ENCODE measurements around the gene FKTN.

FKTN gene

GRCh38 chr9:105661011-105661410 lies 103.1 kb downstream of the FKTN start:
- no peaks in the 10 kb centered on the region for H3F3A ChIP-seq (ENCODE audit: insufficient read depth, low read length)
- TF ChIP-seq EZH2 (IDR thresholded peaks at IDR 0.05; ENCODE audit: borderline replicate concordance, low read length) (no peak), CTCF (IDR thresholded peaks at IDR 0.05; ENCODE audit: low read length) (no peak)
- H3K79me2 ChIP-seq (ENCODE audit: insufficient read depth, low read length) = no peaks in the 10 kb centered on the region
- H3K4me3 ChIP-seq (ENCODE audit: low read depth, low read length, poor library complexity, severe bottlenecking) = no peak overlapping the region
- H3K9ac ChIP-seq (ENCODE audit: low read length) = no peak overlapping the region
- no peak overlapping the region for H2AFZ ChIP-seq (ENCODE audit: low read length)
- no peaks in the 10 kb centered on the region for H4K20me1 ChIP-seq (ENCODE audit: insufficient read depth, low read length)
- H3K36me3 ChIP-seq (ENCODE audit: insufficient read depth, low read length) = no peaks in the 10 kb centered on the region
- H3K4me2 ChIP-seq (ENCODE audit: low read length) = no peak overlapping the region
- H3K27ac ChIP-seq (ENCODE audit: low read depth, low read length, poor library complexity, severe bottlenecking) = no peak overlapping the region
- H3K27me3 ChIP-seq (ENCODE audit: insufficient read depth, low read length) = peaks cover 8% of the 10 kb centered on the region; the same call in 1 of the 2 replicates
- peaks cover 6% of the 10 kb centered on the region for H3K4me1 ChIP-seq (ENCODE audit: insufficient read depth, low read length, severe bottlenecking)
- H3K9me3 ChIP-seq (ENCODE audit: low read length) = no peaks in the 10 kb centered on the region
- H3K9me2 ChIP-seq (ENCODE audit: low read depth, low read length) = no peaks in the 10 kb centered on the region

- H3K9me2 ChIP-seq (ENCODE audit: low read depth, low read length) = no peaks in the 10 kb centered on the region
- no peaks in the 10 kb centered on the region for H3F3A ChIP-seq (ENCODE audit: insufficient read depth, low read length)
- H3K36me3 ChIP-seq (ENCODE audit: insufficient read depth, low read length) = no peaks in the 10 kb centered on the region
- H2AFZ ChIP-seq (ENCODE audit: low read length) = no peak within 1 kb of the TSS
- H3K27me3 ChIP-seq (ENCODE audit: insufficient read depth, low read length) = peaks cover 8% of the 10 kb centered on the region; the same call in 1 of the 2 replicates
- H3K4me3 ChIP-seq (ENCODE audit: low read depth, low read length, poor library complexity, severe bottlenecking) = no peak within 1 kb of the TSS
- H3K4me2 ChIP-seq (ENCODE audit: low read length) = no peak within 1 kb of the TSS
- H3K9me3 ChIP-seq (ENCODE audit: low read length) = no peaks in the 10 kb centered on the region
- H4K20me1 ChIP-seq (ENCODE audit: insufficient read depth, low read length) = no peaks in the 10 kb centered on the region
- H3K4me1 ChIP-seq (ENCODE audit: insufficient read depth, low read length, severe bottlenecking) = no peaks in the 10 kb centered on the region
- no peak within 1 kb of the TSS for H3K27ac ChIP-seq (ENCODE audit: low read depth, low read length, poor library complexity, severe bottlenecking)
- TF ChIP-seq CTCF (IDR thresholded peaks at IDR 0.05; ENCODE audit: low read length) (no peak), EZH2 (IDR thresholded peaks at IDR 0.05; ENCODE audit: borderline replicate concordance, low read length) (no peak)
- no peaks in the 10 kb centered on the region for H3K79me2 ChIP-seq (ENCODE audit: insufficient read depth, low read length)
- no peak within 1 kb of the TSS for H3K9ac ChIP-seq (ENCODE audit: low read length)
Measured at GRCh38 chr9:105662184-105663104, 104.5 kb downstream of the FKTN start, which contains the start of gene TAL2. TSS of gene TAL2 (plus strand) at chr9:105662457. CDS start at chr9:105662497, 40 bp downstream.

GRCh38 chr9:105663914-105664313 lies 106.0 kb downstream of the FKTN start:
- no peaks in the 10 kb centered on the region for H3K36me3 ChIP-seq (ENCODE audit: insufficient read depth, low read length)
- H3K79me2 ChIP-seq (ENCODE audit: insufficient read depth, low read length) = no peaks in the 10 kb centered on the region
- no peak overlapping the region for H2AFZ ChIP-seq (ENCODE audit: low read length)
- no peaks in the 10 kb centered on the region for H3K9me2 ChIP-seq (ENCODE audit: low read depth, low read length)
- TF ChIP-seq CTCF (IDR thresholded peaks at IDR 0.05; ENCODE audit: low read length) (no peak), EZH2 (IDR thresholded peaks at IDR 0.05; ENCODE audit: borderline replicate concordance, low read length) (no peak)
- H3K4me3 ChIP-seq (ENCODE audit: low read depth, low read length, poor library complexity, severe bottlenecking) = no peak overlapping the region
- no peaks in the 10 kb centered on the region for H3K4me1 ChIP-seq (ENCODE audit: insufficient read depth, low read length, severe bottlenecking)
- H3K27me3 ChIP-seq (ENCODE audit: insufficient read depth, low read length) = peaks cover 8% of the 10 kb centered on the region; the same call in 1 of the 2 replicates
- no peak overlapping the region for H3K27ac ChIP-seq (ENCODE audit: low read depth, low read length, poor library complexity, severe bottlenecking)
- no peak overlapping the region for H3K4me2 ChIP-seq (ENCODE audit: low read length)
- no peaks in the 10 kb centered on the region for H3K9me3 ChIP-seq (ENCODE audit: low read length)
- no peaks in the 10 kb centered on the region for H4K20me1 ChIP-seq (ENCODE audit: insufficient read depth, low read length)
- no peak overlapping the region for H3K9ac ChIP-seq (ENCODE audit: low read length)
- H3F3A ChIP-seq (ENCODE audit: insufficient read depth, low read length) = no peaks in the 10 kb centered on the region
